ENCODE measurements around the gene TAAR5.
"Not testable (repeated sequence)": the region's sequence is repeated elsewhere in the genome, so short reads cannot be mapped to it uniquely, and the experiment has no call there.

TAAR5 gene

GRCh38 chr6:132571774-132572173 is 17.8 kb downstream of the TAAR5 start:
- FAIRE-seq (no peak), DNase-seq (ENCODE audit: insufficient read length, low spot score) (no peak)

- DNase-seq (ENCODE audit: insufficient read length, low spot score) (no peak), FAIRE-seq (no peak)
Measured at GRCh38 chr6:132570221-132570777, 19.2 kb downstream of the TAAR5 start, which contains the start of gene TAAR6. Gene TAAR6 (plus strand): TSS chr6:132570322. CDS start chr6:132570322, 0 bp downstream.

GRCh38 chr6:132569170-132569569 is 20.4 kb downstream of the TAAR5 start:
- no peak for FAIRE-seq
- no peak for DNase-seq (ENCODE audit: insufficient read length, low spot score)

- FAIRE-seq (no peak), DNase-seq (ENCODE audit: insufficient read length, low spot score) (no peak)
Measured at GRCh38 chr6:132568611-132569010, 20.9 kb downstream of the TAAR5 start.

- no peak for FAIRE-seq
- no peak for DNase-seq (ENCODE audit: insufficient read length, low spot score)
Measured at GRCh38 chr6:132567566-132567965, 22.0 kb downstream of the TAAR5 start.

- no peak for FAIRE-seq
- DNase-seq (ENCODE audit: insufficient read length, low spot score), result no peak
Measured at GRCh38 chr6:132566404-132566803, 23.1 kb downstream of the TAAR5 start.

GRCh38 chr6:132560087-132560486 is 29.5 kb downstream of the TAAR5 start:
- not testable (repeated sequence) for DNase-seq (ENCODE audit: insufficient read length, low spot score); FAIRE-seq

GRCh38 chr6:132552372-132552771 is 37.2 kb downstream of the TAAR5 start, which contains the start of gene TAAR8:
Gene TAAR8 (plus strand): TSS chr6:132552672. CDS start chr6:132552693, 21 bp downstream.
- DNase-seq (ENCODE audit: insufficient read length, low spot score), result no peak
- FAIRE-seq, result no peak

- no peak for DNase-seq (ENCODE audit: insufficient read length, low spot score)
- no peak for FAIRE-seq
Measured at GRCh38 chr6:132551214-132551613, 38.3 kb downstream of the TAAR5 start.

- FAIRE-seq, result no peak
Measured at GRCh38 chr6:132548746-132549463, 40.6 kb downstream of the TAAR5 start.

GRCh38 chr6:132544826-132545225 is 44.7 kb downstream of the TAAR5 start:
- FAIRE-seq (no peak), DNase-seq (ENCODE audit: insufficient read length, low spot score) (no peak)

More at GRCh38 chr6:132548746-132549463, 40.6 kb downstream of the TAAR5 start:
- DNase-seq (ENCODE audit: insufficient read length, low spot score), result no peak

Data from HTR-8/SVneo (cell line).